ENCODE measurements around the gene GRIK2. TPM values are rescaled to one million over a fixed set of nuclear protein-coding genes. Genes with fewer than 3 reads are reported as not detected.
A peak's percentile ranks its signal among the peaks of the same experiment; 100 is the strongest.

The GRIK2 gene
- total and polyA plus RNA-seq, 2 of the 4 experiments (the other 2 are of a cell fraction) = 8.2 to 15.2 TPM

- no peaks in the 10 kb centered on the region for H3K36me3 ChIP-seq (ENCODE audit: control insufficient read depth, insufficient read depth, low read length)
- ChIA-PET POLR2A (ENCODE audit: unreplicated experiment) (no interaction called here), CTCF (no interaction called here)
- no peak overlapping the region for H4K8ac ChIP-seq (ENCODE audit: low read depth in 2 of 2, low read length in 2 of 2)
- no peak overlapping the region for H4K5ac ChIP-seq (ENCODE audit: low read depth, low read length)
- no peaks in the 10 kb centered on the region for H3K9me3 ChIP-seq (ENCODE audit: control insufficient read depth, insufficient read depth, low read length)
- no peak overlapping the region for H3K4me2 ChIP-seq (ENCODE audit: low read depth, low read length)
- H3K9me1 ChIP-seq (ENCODE audit: insufficient read depth, low read length) = no peaks in the 10 kb centered on the region
- DNase-seq (no peak), ATAC-seq (ENCODE audit: low read depth) (no peak)
- H3K56ac ChIP-seq (ENCODE audit: extremely low read depth, insufficient read depth, low read length) = no peak overlapping the region
- H3K4me3 ChIP-seq (ENCODE audit: insufficient read depth, low read depth, low read length) = no peak overlapping the region
- whole genome bisulfite sequencing, 2 experiments (ENCODE audit: extremely low coverage in 2 of 2, insufficient read length in 1 of 2) = no CpG with 5 or more reads among the region's 2 CpGs
- no peak overlapping the region for H2AK9ac ChIP-seq (replicated peaks; ENCODE audit: low read depth, low read length, poor library complexity)
- no peak overlapping the region for H3K27ac ChIP-seq (ENCODE audit: insufficient read depth, low read length)
- no peaks in the 10 kb centered on the region for H3K79me1 ChIP-seq (ENCODE audit: low read depth in 1 of 2, low read length in 2 of 2)
- dilution Hi-C loops (cut with HindIII; ENCODE audit: low sequenced_read_pairs, unreplicated experiment) = no loop called here
- no peak overlapping the region for H2BK5ac ChIP-seq (ENCODE audit: low read depth, low read length, poor library complexity, severe bottlenecking)
- H2BK120ac ChIP-seq (ENCODE audit: low read depth, low read length) = no peak overlapping the region
- H2BK15ac ChIP-seq (ENCODE audit: low read depth, low read length) = no peak overlapping the region
- no peaks in the 10 kb centered on the region for H3K4me1 ChIP-seq (ENCODE audit: control insufficient read depth, insufficient read depth, low read length)
- H4K91ac ChIP-seq (ENCODE audit: insufficient read depth, low read depth, low read length) = no peak overlapping the region
- in situ Hi-C loops (cut with MboI; ENCODE audit: low sequenced_read_pairs) = no loop called here
- H3K9ac ChIP-seq (ENCODE audit: low read depth, low read length) = no peak overlapping the region
- TF ChIP-seq MAZ (IDR thresholded peaks at IDR 0.05; ENCODE audit: borderline replicate concordance, low read depth, low read length) (no peak), RCOR1 (IDR thresholded peaks at IDR 0.05; ENCODE audit: insufficient replicate concordance, low read length) (no peak), FOS (IDR thresholded peaks at IDR 0.05; ENCODE audit: low read depth, low read length) (no peak), CTCF (conservative IDR thresholded peaks at IDR 0.05; ENCODE audit: low read depth, low read length) (peak; percentile 25; the same call in 1 of the 2 replicates), RFX5 (IDR thresholded peaks at IDR 0.05; ENCODE audit: low read depth, low read length) (no peak)
- TF ChIP-seq, protein P1, sequence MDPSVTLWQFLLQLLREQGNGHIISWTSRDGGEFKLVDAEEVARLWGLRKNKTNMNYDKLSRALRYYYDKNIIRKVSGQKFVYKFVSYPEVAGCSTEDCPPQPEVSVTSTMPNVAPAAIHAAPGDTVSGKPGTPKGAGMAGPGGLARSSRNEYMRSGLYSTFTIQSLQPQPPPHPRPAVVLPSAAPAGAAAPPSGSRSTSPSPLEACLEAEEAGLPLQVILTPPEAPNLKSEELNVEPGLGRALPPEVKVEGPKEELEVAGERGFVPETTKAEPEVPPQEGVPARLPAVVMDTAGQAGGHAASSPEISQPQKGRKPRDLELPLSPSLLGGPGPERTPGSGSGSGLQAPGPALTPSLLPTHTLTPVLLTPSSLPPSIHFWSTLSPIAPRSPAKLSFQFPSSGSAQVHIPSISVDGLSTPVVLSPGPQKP (IDR thresholded peaks at IDR 0.05; ENCODE audit: borderline replicate concordance, low read depth, low read length) = no peak
- TF ChIP-seq, protein P2, sequence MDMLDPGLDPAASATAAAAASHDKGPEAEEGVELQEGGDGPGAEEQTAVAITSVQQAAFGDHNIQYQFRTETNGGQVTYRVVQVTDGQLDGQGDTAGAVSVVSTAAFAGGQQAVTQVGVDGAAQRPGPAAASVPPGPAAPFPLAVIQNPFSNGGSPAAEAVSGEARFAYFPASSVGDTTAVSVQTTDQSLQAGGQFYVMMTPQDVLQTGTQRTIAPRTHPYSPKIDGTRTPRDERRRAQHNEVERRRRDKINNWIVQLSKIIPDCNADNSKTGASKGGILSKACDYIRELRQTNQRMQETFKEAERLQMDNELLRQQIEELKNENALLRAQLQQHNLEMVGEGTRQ (IDR thresholded peaks at IDR 0.05; ENCODE audit: low read depth, low read length) = no peak
- no peak overlapping the region for H3K18ac ChIP-seq (ENCODE audit: low read depth, low read length)
- H3K23ac ChIP-seq (ENCODE audit: low read depth, low read length) = no peak overlapping the region
- no peak overlapping the region for H2BK20ac ChIP-seq (ENCODE audit: low read depth, low read length)
- no peak overlapping the region for H2AFZ ChIP-seq (replicated peaks; ENCODE audit: low read length, poor library complexity)
- H4K20me1 ChIP-seq (ENCODE audit: insufficient read depth, low read length) = no peaks in the 10 kb centered on the region
- H3K14ac ChIP-seq (replicated peaks; ENCODE audit: low read depth, low read length) = no peak overlapping the region
- H3K4ac ChIP-seq (ENCODE audit: low read depth, low read length) = no peak overlapping the region
- H2AK5ac ChIP-seq (ENCODE audit: low read depth, low read length) = no peak overlapping the region
- no TSS peak for BruUV-seq (replicated peaks)
- intact Hi-C loops (cut with micrococcal nuclease) = no loop called here
- no peaks in the 10 kb centered on the region for H3K27me3 ChIP-seq (ENCODE audit: control insufficient read depth, insufficient read depth, low read length)
Observed at GRCh38 chr6:101645770-101646169, 252.3 kb downstream of the GRIK2 start.

Data from IMR-90 (cell line).